H9 (cell line): ENCODE results near the gene DLG1. TPM values are rescaled to one million over a fixed set of nuclear protein-coding genes. Genes with fewer than 3 reads are reported as not detected.

Source experiments
- DNase-seq: peaks from one replicate; pipeline ENCODE4 v3.0.0-alpha.2; 2017
- H2AFZ ChIP-seq: one replicate; pipeline ENCODE4 v1.6.1; 2013; ENCODE audit warnings: mild to moderate bottlenecking, low read length, control low read depth, moderate library complexity
- H2AK5ac ChIP-seq: 2 replicates; pipeline ENCODE4 v1.6.1; 2013; ENCODE audit warnings: low read length, control low read depth, mixed read lengths; ENCODE audit not compliant: insufficient read length
- H2BK120ac ChIP-seq: one replicate; pipeline ENCODE4 v1.6.1; 2013; ENCODE audit warnings: low read depth, mild to moderate bottlenecking, low read length, control low read depth, inconsistent platforms; ENCODE audit not compliant: poor library complexity, severe bottlenecking
- H2BK12ac ChIP-seq: 2 replicates; pipeline ENCODE4 v1.6.1; 2013; ENCODE audit warnings: low read length, control low read depth, mixed read lengths, low read depth; ENCODE audit not compliant: insufficient read length
- H2BK15ac ChIP-seq: 2 replicates; pipeline ENCODE4 v1.6.1; 2013; ENCODE audit warnings: low read depth, low read length, control low read depth
- H2BK20ac ChIP-seq: one replicate; pipeline ENCODE4 v1.6.1; 2013; ENCODE audit warnings: low read depth, mild to moderate bottlenecking, low read length, control low read depth, inconsistent platforms; ENCODE audit not compliant: poor library complexity, severe bottlenecking
- H2BK5ac ChIP-seq: 2 replicates; pipeline ENCODE4 v1.6.1; 2013; ENCODE audit warnings: low read length, control low read depth, mixed read lengths; ENCODE audit not compliant: insufficient read length
- H3K14ac ChIP-seq: 2 replicates; pipeline ENCODE4 v1.6.1; 2013; ENCODE audit warnings: low read length, control low read depth; ENCODE audit not compliant: insufficient read depth
- H3K18ac ChIP-seq: 2 replicates; pipeline ENCODE4 v1.6.1; 2013; ENCODE audit warnings: low read depth, mild to moderate bottlenecking, mixed read lengths, low read length, control low read depth; ENCODE audit not compliant: insufficient read length
- H3K23ac ChIP-seq: 2 replicates; pipeline ENCODE4 v1.6.1; 2013; ENCODE audit warnings: low read length, control low read depth, mixed read lengths, low read depth; ENCODE audit not compliant: insufficient read length
- H3K23me2 ChIP-seq: 2 replicates; pipeline ENCODE4 v1.6.1; 2013; ENCODE audit warnings: low read depth, mild to moderate bottlenecking, mixed read lengths, low read length, control low read depth; ENCODE audit not compliant: insufficient read length, poor library complexity, severe bottlenecking
- H3K27ac ChIP-seq: 2 replicates; pipeline ENCODE4 v1.5.1; 2013; ENCODE audit warnings: low read length, control low read depth, mixed read lengths, low read depth; ENCODE audit not compliant: insufficient read length
- H3K27me3 ChIP-seq: 2 replicates; pipeline ENCODE4 v1.6.1; 2013; ENCODE audit warnings: low read length, control low read depth, inconsistent platforms; ENCODE audit not compliant: insufficient read depth
- H3K4ac ChIP-seq: 2 replicates; pipeline ENCODE4 v1.6.1; 2013; ENCODE audit warnings: low read depth, mild to moderate bottlenecking, control low read depth, inconsistent platforms, low read length, moderate library complexity
- H3K4me1 ChIP-seq: 2 replicates; pipeline ENCODE4 v1.6.1; 2013; ENCODE audit warnings: low read length, control low read depth, inconsistent platforms; ENCODE audit not compliant: insufficient read depth
- H3K4me2 ChIP-seq: 2 replicates; pipeline ENCODE4 v1.6.1; 2013; ENCODE audit warnings: low read length, control low read depth, mixed read lengths; ENCODE audit not compliant: insufficient read length, insufficient read depth
- H3K56ac ChIP-seq: 2 replicates; pipeline ENCODE4 v1.6.1; 2013; ENCODE audit warnings: low read depth, mild to moderate bottlenecking, mixed read lengths, low read length, control low read depth; ENCODE audit not compliant: insufficient read length
- H3K79me1 ChIP-seq: 2 replicates; pipeline ENCODE4 v1.6.1; 2013; ENCODE audit warnings: low read depth, mild to moderate bottlenecking, moderate library complexity, low read length, control low read depth, inconsistent platforms; ENCODE audit not compliant: insufficient read depth, poor library complexity, severe bottlenecking
- H3K79me2 ChIP-seq: 2 replicates; pipeline ENCODE4 v1.6.1; 2013; ENCODE audit warnings: low read length, control low read depth, inconsistent platforms; ENCODE audit not compliant: insufficient read depth
- H3K9ac ChIP-seq: 2 replicates; pipeline ENCODE4 v1.6.1; 2013; ENCODE audit warnings: low read length, control low read depth, mixed read lengths; ENCODE audit not compliant: insufficient read length; ENCODE audit errors: extremely low read depth
- H3K9me3 ChIP-seq: one replicate; pipeline ENCODE4 v1.6.1; 2013; ENCODE audit warnings: low read depth, low read length, inconsistent platforms; ENCODE audit not compliant: control insufficient read depth
- H3T11ph ChIP-seq: one replicate; pipeline ENCODE4 v1.6.1; 2013; ENCODE audit warnings: mild to moderate bottlenecking, low read length, control low read depth, inconsistent platforms
- H4K20me1 ChIP-seq: one replicate; pipeline ENCODE4 v1.6.1; 2013; ENCODE audit not compliant: control insufficient read depth, insufficient read length, insufficient read depth
- H4K5ac ChIP-seq: 2 replicates; pipeline ENCODE4 v1.6.1; 2013; ENCODE audit warnings: low read depth, mild to moderate bottlenecking, mixed read lengths, low read length, control low read depth; ENCODE audit not compliant: insufficient read length
- H4K8ac ChIP-seq: replicated peaks from 2 replicates; pipeline ENCODE4 v1.6.1; 2013; ENCODE audit warnings: low read length, control low read depth, mixed read lengths, low read depth; ENCODE audit not compliant: insufficient read length
- H4K91ac ChIP-seq: 2 replicates; pipeline ENCODE4 v1.6.1; 2013; ENCODE audit warnings: low read depth, mild to moderate bottlenecking, moderate library complexity, mixed read lengths, low read length, control low read depth; ENCODE audit not compliant: insufficient read length
- H3K27ac Mint-ChIP-seq, 3 experiments: 2 replicates in 2 of 3; 3 replicates in 1 of 3; pipeline ENCODE4 v1.8.0; 2020 to 2021; ENCODE audit warnings: mixed read lengths in 3 of 3, mild to moderate bottlenecking in 1 of 3, moderate library complexity in 1 of 3
- H3K27me3 Mint-ChIP-seq: 2 replicates; pipeline ENCODE4 v1.8.0; 2021; ENCODE audit warnings: low read depth, mild to moderate bottlenecking, moderate library complexity, mixed read lengths
- H3K36me3 Mint-ChIP-seq, 3 experiments: 2 replicates in 2 of 3; 3 replicates in 1 of 3; pipeline ENCODE4 v1.8.0; 2020 to 2021; ENCODE audit warnings: low read depth in 3 of 3, mixed read lengths in 3 of 3; ENCODE audit not compliant: insufficient read depth in 1 of 3
- H3K4me1 Mint-ChIP-seq, 2 experiments: 2 replicates each; pipeline ENCODE4 v1.8.0; 2020; ENCODE audit warnings: mixed read lengths in 2 of 2
- H3K4me3 Mint-ChIP-seq, 2 experiments: 2 replicates in 1 of 2; 3 replicates in 1 of 2; pipeline ENCODE4 v1.8.0; 2020 to 2021; ENCODE audit warnings: mild to moderate bottlenecking in 2 of 2, mixed read lengths in 2 of 2, moderate library complexity in 1 of 2
- H3K9me3 Mint-ChIP-seq, 2 experiments: 2 replicates in 1 of 2; 3 replicates in 1 of 2; pipeline ENCODE4 v1.8.0; 2020; ENCODE audit warnings: mild to moderate bottlenecking in 2 of 2, mixed read lengths in 2 of 2, moderate library complexity in 1 of 2
- WGBS: extraction: QIAGEN DNeasy Blood & Tissue Kit; methylation state at CpG from one replicate; pipeline ENCODE4 v1.1.7; 2013; ENCODE audit warnings: missing lambda C conversion rate, low lambda C conversion rate, mixed read lengths; ENCODE audit not compliant: insufficient read length; ENCODE audit errors: extremely low coverage; 5-methylcytosine and 5-hydroxymethylcytosine counted together
- total RNA-seq: library from RNA; stranded (reverse); gene quantifications from 2 replicates; pipeline ENCODE4 v1.2.1, GENCODE V29; 2021
- TF ChIP-seq, protein P1 (sequence below): fragments of 200-600 bp; sonication (generic); conservative IDR thresholded peaks from 3 replicates; pipeline ENCODE4 v1.8.0; 2021; ENCODE audit warnings: antibody characterized with exemption, mild to moderate bottlenecking

DLG1 gene
- total RNA-seq, 1 experiment from 2014 or later = 84.1 TPM

DNA sequence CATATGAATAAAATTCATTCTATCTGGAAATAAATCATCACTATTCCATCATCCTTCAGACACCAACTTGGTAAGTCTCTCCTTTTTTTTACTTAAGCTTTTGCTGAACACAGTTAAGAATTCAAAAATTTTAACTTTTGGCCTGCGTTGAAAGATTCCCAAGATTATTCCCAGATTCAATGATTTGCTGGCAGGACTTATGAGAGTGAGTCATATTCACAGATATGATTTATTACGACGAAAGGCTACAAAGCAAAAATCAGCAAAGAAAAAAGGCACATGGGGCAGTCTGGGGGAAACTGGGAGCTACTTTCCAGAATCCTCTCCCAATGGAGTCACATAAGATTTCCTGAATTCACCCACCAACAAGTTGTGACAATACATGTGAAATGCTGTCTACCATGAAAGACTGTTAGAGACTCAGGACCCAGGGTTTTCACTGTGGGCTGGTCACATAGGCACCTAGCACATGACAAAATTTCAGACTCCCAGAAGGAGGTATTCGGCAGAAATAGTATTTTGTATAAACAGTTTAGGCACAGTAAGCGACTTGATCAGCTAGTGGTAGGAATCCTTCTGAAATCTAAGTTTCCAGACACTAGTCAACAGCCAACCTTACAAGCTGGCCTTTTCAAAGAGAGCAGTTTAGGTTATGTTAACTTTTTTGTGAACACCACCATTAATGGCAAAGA is 82.1 kb downstream of the DLG1 start:
- Histone ChIP-seq H2BK12ac (no peak overlapping the region), H3K27me3 (no peaks in the 10 kb centered on the region), H4K20me1 (no peaks in the 10 kb centered on the region), H2AFZ (no peak overlapping the region), H4K8ac (no peak overlapping the region), H3K4me1 (peaks cover 3% of the 10 kb centered on the region; the same call in 1 of the 2 replicates), H2BK20ac (no peak overlapping the region), H3K23ac (no peak overlapping the region), H3K79me1 (peaks cover 6% of the 10 kb centered on the region), H3K9me3 (no peaks in the 10 kb centered on the region), H3K27ac (no peak overlapping the region), H3K14ac (no peak overlapping the region), H3K4ac (no peak overlapping the region), H4K91ac (no peak overlapping the region), H3K18ac (no peak overlapping the region), H2BK5ac (no peak overlapping the region), H3T11ph (no peak overlapping the region), H4K5ac (no peak overlapping the region), H2BK120ac (no peak overlapping the region), H2BK15ac (no peak overlapping the region), H3K79me2 (peaks cover 6% of the 10 kb centered on the region; the same call in 1 of the 2 replicates), H3K9ac (no peak overlapping the region), H3K23me2 (no peaks in the 10 kb centered on the region), H2AK5ac (no peak overlapping the region), H3K56ac (no peak overlapping the region), H3K4me2 (no peak overlapping the region)
- Mint-ChIP-seq H3K36me3 (peaks cover 0 to 7% (median 5%) of the 10 kb centered on the region in 3 experiments; a peak in 6 of 7 replicates), H3K27ac (peak overlapping the region in 2 of 3 experiments; percentile 0 to 10; a peak in 2 of 7 replicates), H3K4me3 (no peak overlapping the region), H3K4me1 (peaks cover 22 to 40% of the 10 kb centered on the region in 2 experiments), H3K27me3 (no peaks in the 10 kb centered on the region), H3K9me3 (peaks cover 0 to 5% of the 10 kb centered on the region in 2 experiments; a peak in 2 of 5 replicates)
- TF ChIP-seq, protein P1, sequence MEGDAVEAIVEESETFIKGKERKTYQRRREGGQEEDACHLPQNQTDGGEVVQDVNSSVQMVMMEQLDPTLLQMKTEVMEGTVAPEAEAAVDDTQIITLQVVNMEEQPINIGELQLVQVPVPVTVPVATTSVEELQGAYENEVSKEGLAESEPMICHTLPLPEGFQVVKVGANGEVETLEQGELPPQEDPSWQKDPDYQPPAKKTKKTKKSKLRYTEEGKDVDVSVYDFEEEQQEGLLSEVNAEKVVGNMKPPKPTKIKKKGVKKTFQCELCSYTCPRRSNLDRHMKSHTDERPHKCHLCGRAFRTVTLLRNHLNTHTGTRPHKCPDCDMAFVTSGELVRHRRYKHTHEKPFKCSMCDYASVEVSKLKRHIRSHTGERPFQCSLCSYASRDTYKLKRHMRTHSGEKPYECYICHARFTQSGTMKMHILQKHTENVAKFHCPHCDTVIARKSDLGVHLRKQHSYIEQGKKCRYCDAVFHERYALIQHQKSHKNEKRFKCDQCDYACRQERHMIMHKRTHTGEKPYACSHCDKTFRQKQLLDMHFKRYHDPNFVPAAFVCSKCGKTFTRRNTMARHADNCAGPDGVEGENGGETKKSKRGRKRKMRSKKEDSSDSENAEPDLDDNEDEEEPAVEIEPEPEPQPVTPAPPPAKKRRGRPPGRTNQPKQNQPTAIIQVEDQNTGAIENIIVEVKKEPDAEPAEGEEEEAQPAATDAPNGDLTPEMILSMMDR = no peak
- no peak for DNase-seq
- WGBS = no CpG with 5 or more reads among the region's 5 CpGs
